ENCODE measurements around the gene LYPD6B. TPM values are rescaled to one million over a fixed set of nuclear protein-coding genes. Genes with fewer than 3 reads are reported as not detected.

Gene LYPD6B
- total RNA-seq, 1 experiment from 2014 or later = 0.37 TPM

DNA sequence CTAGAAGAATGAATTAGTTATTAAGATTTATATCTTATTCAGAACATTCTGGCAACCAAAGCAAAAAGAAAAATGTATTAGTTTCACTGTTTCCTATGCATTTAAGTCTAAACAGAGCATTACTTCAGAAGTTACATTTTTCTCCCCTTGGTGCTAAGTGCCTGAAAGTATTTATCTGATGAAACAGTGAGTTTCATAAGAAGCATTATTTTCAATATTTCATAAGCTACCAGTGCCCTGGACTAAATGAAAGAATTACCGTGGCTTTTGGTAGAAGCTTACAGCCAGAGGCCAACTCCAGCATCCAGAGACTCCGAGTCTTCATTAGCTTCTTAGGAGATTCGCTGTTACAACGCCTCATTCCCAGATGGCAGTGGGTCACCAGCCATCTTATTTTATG is 97.6 kb downstream of the LYPD6B start:
- POLR2A ChIA-PET = no interaction called here
- no peak overlapping the region for H3K4me3 Mint-ChIP-seq (ENCODE audit: unreplicated experiment)
- H3K36me3 Mint-ChIP-seq (ENCODE audit: insufficient read depth, unreplicated experiment) = no peaks in the 10 kb centered on the region
- CTCF ChIA-PET = interaction anchor here (0.9 kb wide), 1 partner anchor 178 kb away, joined by 3 read pairs; no protein-coding TSS in a partner anchor
- H3K9me3 Mint-ChIP-seq (ENCODE audit: unreplicated experiment) = no peaks in the 10 kb centered on the region
- DNase-seq (ENCODE audit: unreplicated experiment) = no peak
- TF ChIP-seq, protein P1, sequence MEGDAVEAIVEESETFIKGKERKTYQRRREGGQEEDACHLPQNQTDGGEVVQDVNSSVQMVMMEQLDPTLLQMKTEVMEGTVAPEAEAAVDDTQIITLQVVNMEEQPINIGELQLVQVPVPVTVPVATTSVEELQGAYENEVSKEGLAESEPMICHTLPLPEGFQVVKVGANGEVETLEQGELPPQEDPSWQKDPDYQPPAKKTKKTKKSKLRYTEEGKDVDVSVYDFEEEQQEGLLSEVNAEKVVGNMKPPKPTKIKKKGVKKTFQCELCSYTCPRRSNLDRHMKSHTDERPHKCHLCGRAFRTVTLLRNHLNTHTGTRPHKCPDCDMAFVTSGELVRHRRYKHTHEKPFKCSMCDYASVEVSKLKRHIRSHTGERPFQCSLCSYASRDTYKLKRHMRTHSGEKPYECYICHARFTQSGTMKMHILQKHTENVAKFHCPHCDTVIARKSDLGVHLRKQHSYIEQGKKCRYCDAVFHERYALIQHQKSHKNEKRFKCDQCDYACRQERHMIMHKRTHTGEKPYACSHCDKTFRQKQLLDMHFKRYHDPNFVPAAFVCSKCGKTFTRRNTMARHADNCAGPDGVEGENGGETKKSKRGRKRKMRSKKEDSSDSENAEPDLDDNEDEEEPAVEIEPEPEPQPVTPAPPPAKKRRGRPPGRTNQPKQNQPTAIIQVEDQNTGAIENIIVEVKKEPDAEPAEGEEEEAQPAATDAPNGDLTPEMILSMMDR (IDR thresholded peaks at IDR 0.05; ENCODE audit: unreplicated experiment) = no peak
- intact Hi-C loops (cut with micrococcal nuclease) = no loop called here
- H3K27ac Mint-ChIP-seq (ENCODE audit: low read depth, unreplicated experiment) = no peak overlapping the region
- no peaks in the 10 kb centered on the region for H3K27me3 Mint-ChIP-seq (ENCODE audit: insufficient read depth, unreplicated experiment)
- no TSS peak for BruUV-seq (replicated peaks)
- no peaks in the 10 kb centered on the region for H3K4me1 Mint-ChIP-seq (ENCODE audit: insufficient read depth, unreplicated experiment)

DNA sequence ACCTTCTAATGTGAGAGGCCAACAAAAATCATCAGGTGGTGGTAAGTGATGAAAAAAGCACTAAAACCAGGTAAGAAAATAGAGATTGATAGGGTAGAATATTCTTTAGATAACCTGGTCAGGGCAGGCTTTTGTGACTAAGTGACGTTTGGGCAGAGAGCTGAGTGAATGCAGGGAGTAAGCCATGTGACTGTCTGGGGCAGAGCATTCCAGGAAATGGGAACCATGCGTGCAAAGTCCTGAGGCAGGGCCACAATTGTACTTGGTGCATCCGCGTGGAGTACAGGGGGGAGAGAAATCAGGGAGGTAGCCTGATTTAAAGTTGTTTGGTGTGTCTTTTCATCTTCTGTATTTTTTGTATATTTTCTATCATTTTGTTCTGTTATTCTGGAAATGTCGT is 102.5 kb downstream of the LYPD6B start:
- no peak for DNase-seq (ENCODE audit: unreplicated experiment)
- H3K27ac Mint-ChIP-seq (ENCODE audit: low read depth, unreplicated experiment) = no peak overlapping the region
- H3K4me3 Mint-ChIP-seq (ENCODE audit: unreplicated experiment) = no peak overlapping the region
- CTCF ChIA-PET = no interaction called here
- BruUV-seq (replicated peaks) = no TSS peak
- intact Hi-C loops (cut with micrococcal nuclease) = no loop called here
- POLR2A ChIA-PET = no interaction called here
- TF ChIP-seq, protein P1 (IDR thresholded peaks at IDR 0.05; ENCODE audit: unreplicated experiment) = no peak
- H3K4me1 Mint-ChIP-seq (ENCODE audit: insufficient read depth, unreplicated experiment) = no peaks in the 10 kb centered on the region
- H3K36me3 Mint-ChIP-seq (ENCODE audit: insufficient read depth, unreplicated experiment) = no peaks in the 10 kb centered on the region
- H3K9me3 Mint-ChIP-seq (ENCODE audit: unreplicated experiment) = no peaks in the 10 kb centered on the region
- peaks cover 9% of the 10 kb centered on the region for H3K27me3 Mint-ChIP-seq (ENCODE audit: insufficient read depth, unreplicated experiment)

DNA sequence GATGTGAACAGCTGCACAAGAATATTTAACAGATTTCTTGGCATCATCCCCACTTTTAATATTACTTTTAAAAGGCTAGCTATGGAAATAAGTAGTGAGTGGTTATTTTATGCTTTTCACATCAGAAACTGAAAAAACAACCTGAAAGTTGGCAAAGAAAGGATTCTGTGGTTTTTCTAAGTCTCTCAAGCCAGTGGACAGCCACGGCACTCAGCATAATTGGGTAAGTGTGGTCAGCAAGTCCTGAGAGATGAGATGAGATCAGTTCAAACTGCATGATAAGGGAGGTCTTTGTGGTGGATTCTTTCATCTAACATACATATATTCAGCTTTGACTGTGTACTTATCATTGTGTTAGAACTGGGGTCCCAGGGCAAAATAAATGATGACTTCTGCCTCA is 105.2 kb downstream of the LYPD6B start:
- H3K4me3 Mint-ChIP-seq (ENCODE audit: unreplicated experiment) = no peak overlapping the region
- intact Hi-C loops (cut with micrococcal nuclease) = no loop called here
- no TSS peak for BruUV-seq (replicated peaks)

DNA sequence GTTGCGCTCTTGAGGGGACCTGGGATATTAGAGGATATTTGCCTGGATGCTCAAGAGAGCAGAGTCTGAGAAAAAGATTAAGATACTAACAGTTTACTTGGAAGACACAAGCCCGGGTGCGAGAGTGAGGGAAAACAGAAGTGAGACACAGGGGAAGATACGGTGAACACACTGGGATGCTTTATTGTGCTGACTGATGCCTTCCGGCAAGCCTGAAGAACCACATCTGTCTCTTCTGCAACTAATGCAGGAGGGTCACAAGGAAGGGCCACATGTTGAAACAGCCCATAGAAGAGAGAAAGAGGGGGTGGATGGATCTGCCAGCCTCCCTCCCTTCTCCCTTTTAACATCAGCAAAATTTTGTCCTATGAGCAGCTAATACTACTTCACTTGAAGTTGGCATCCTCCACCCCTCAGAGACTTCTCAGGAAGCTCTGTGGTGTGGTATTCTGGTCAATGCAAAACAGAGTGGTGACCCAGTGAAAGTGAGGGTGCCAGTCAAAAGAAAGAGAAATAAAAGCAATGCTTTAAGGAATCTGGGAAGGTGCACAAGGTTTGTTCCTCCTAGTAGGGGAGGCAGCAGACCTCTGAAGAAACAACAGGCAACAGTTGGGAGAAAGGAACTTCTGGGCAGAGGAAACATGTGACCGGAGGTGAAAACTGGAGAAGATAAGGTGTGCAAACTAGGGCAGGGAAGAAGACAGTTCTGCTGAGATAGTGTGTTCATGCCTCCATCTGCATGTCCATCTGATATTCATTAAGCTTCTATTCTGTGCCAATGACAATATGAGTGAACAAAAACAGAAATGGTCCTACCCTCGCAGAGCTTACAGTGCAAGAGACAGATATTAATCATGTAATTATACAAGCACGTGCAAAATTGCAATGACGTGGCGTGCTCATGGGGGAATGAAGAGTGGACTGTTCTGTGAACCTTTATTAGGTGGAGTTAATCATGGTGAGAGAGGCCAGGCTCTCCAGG is 107.1 kb downstream of the LYPD6B start:
- no peaks in the 10 kb centered on the region for H3K36me3 Mint-ChIP-seq (ENCODE audit: insufficient read depth, unreplicated experiment)
- no peak overlapping the region for H3K27ac Mint-ChIP-seq (ENCODE audit: low read depth, unreplicated experiment)
- POLR2A ChIA-PET = no interaction called here
- no peak for DNase-seq (ENCODE audit: unreplicated experiment)
- peaks cover 20% of the 10 kb centered on the region for H3K27me3 Mint-ChIP-seq (ENCODE audit: insufficient read depth, unreplicated experiment)
- intact Hi-C loops (cut with micrococcal nuclease) = no loop called here
- CTCF ChIA-PET = no interaction called here
- BruUV-seq (replicated peaks) = no TSS peak
- H3K4me1 Mint-ChIP-seq (ENCODE audit: insufficient read depth, unreplicated experiment) = no peaks in the 10 kb centered on the region
- TF ChIP-seq, protein P1 (IDR thresholded peaks at IDR 0.05; ENCODE audit: unreplicated experiment) = no peak
- H3K9me3 Mint-ChIP-seq (ENCODE audit: unreplicated experiment) = no peaks in the 10 kb centered on the region
- H3K4me3 Mint-ChIP-seq (ENCODE audit: unreplicated experiment) = no peak overlapping the region

More for the DNA sequence above, 105.2 kb downstream of the LYPD6B start:
- TF ChIP-seq, protein P1 (IDR thresholded peaks at IDR 0.05; ENCODE audit: unreplicated experiment) = no peak
- Mint-ChIP-seq H3K27me3 (ENCODE audit: insufficient read depth, unreplicated experiment) (peaks cover 14% of the 10 kb centered on the region), H3K36me3 (ENCODE audit: insufficient read depth, unreplicated experiment) (no peaks in the 10 kb centered on the region), H3K27ac (ENCODE audit: low read depth, unreplicated experiment) (no peak overlapping the region), H3K9me3 (ENCODE audit: unreplicated experiment) (no peaks in the 10 kb centered on the region), H3K4me1 (ENCODE audit: insufficient read depth, unreplicated experiment) (no peaks in the 10 kb centered on the region)
- CTCF ChIA-PET = no interaction called here
- POLR2A ChIA-PET = no interaction called here
- no peak for DNase-seq (ENCODE audit: unreplicated experiment)

All from MCF 10A (cell line).